Measurements from ENCODE around the gene AXDND1. TPM values are rescaled to one million over a fixed set of nuclear protein-coding genes. Genes with fewer than 3 reads are reported as not detected.

Gene AXDND1
- total and polyA plus RNA-seq, 9 donors, result 0.07 to 4.1 (median 0.17) TPM; not detected in 3

DNA sequence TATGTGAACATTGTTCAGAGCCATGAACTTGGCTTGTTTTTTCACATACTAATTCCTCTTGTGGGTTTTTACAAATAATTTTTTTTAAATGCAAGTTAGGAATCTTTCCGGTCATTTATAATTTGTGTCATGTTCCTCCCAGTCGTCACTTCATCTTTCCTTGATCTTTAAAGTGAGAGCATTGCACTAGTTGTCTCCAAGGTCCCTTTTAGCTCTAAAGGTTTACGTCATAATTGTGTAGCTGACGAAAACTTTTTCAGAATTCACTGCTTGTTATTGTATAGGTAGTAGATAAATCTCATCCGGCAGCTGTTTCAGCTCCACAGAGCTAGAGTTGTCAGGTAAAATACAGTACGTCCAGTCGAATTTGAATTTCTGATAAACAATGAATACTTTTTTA is 38.6 kb upstream of the AXDND1 start:
- intact Hi-C loops (cut with DNase I), result no loop called here
- Histone ChIP-seq H3K9me3 (no peaks in the 10 kb centered on the region), H3K36me3 (no peaks in the 10 kb centered on the region), H3K4me1 (ENCODE audit: insufficient read depth) (peaks cover 4% of the 10 kb centered on the region), H3K4me3 (no peak overlapping the region), H3K27me3 (no peaks in the 10 kb centered on the region), H3K27ac (no peak overlapping the region)
- TF ChIP-seq EP300 (IDR thresholded peaks at IDR 0.05), result no peak
- no peak for TF ChIP-seq POLR2A (IDR thresholded peaks at IDR 0.05)
- TF ChIP-seq, protein P1, sequence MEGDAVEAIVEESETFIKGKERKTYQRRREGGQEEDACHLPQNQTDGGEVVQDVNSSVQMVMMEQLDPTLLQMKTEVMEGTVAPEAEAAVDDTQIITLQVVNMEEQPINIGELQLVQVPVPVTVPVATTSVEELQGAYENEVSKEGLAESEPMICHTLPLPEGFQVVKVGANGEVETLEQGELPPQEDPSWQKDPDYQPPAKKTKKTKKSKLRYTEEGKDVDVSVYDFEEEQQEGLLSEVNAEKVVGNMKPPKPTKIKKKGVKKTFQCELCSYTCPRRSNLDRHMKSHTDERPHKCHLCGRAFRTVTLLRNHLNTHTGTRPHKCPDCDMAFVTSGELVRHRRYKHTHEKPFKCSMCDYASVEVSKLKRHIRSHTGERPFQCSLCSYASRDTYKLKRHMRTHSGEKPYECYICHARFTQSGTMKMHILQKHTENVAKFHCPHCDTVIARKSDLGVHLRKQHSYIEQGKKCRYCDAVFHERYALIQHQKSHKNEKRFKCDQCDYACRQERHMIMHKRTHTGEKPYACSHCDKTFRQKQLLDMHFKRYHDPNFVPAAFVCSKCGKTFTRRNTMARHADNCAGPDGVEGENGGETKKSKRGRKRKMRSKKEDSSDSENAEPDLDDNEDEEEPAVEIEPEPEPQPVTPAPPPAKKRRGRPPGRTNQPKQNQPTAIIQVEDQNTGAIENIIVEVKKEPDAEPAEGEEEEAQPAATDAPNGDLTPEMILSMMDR (IDR thresholded peaks at IDR 0.05), result no peak
- 83 to 87% (median 86%) methylated on average over 7 of the region's 7 CpGs for WGBS, 3 donors
- DNase-seq, result no peak

DNA sequence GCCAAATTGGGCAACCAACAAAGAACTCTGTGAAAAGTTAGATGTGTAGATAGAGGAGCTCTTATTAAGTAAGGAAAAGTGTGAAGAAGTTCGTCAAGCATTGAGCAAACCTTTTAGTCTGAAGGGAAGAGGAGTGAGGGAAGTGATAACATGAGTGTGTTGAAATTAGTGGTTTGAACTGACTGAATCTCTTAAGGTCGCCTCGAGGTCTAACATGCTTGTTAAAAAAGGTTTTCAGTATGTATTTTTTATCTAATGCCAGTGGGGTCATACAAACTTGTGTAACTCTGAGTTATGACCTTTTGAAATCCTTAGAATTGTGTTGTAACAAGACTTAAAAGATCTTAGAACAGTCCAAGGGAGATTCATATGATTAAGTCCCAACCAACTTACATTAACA is 38.1 kb upstream of the AXDND1 start:
- no peak overlapping the region for H3K4me3 ChIP-seq
- TF ChIP-seq POLR2A (IDR thresholded peaks at IDR 0.05) (no peak), EP300 (IDR thresholded peaks at IDR 0.05) (no peak)
- TF ChIP-seq, protein P1 (IDR thresholded peaks at IDR 0.05), result no peak
- WGBS, 3 donors, result 53 to 68% (median 66%) methylated on average over 3 of the region's 3 CpGs
- H3K9me3 ChIP-seq, result no peaks in the 10 kb centered on the region
- no peaks in the 10 kb centered on the region for H3K27me3 ChIP-seq
- H3K36me3 ChIP-seq, result no peaks in the 10 kb centered on the region
- DNase-seq, result no peak
- H3K27ac ChIP-seq, result no peak overlapping the region
- no peaks in the 10 kb centered on the region for H3K4me1 ChIP-seq (ENCODE audit: insufficient read depth)
- intact Hi-C loops (cut with DNase I), result no loop called here

DNA sequence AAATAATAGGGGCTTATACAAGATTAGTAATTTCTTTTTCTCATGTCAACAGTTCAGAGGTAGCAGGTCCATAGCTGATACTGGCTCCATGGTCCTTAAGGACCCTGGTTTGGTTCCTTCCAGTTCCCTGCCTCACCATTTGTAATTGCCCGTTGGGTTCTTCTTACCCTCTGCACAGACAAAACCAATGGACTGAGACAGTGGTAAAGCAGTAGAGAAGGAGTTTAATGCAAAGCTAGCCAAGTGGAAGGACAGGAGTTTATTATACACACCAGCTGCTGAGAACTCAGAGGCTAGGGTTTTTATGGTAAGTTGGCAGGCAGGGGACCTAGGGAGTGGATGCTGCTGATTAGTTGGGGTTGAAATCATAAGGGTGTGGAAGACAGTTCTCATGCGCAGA is 35.9 kb upstream of the AXDND1 start:
- TF ChIP-seq, protein P1 (IDR thresholded peaks at IDR 0.05), result no peak
- TF ChIP-seq POLR2A (IDR thresholded peaks at IDR 0.05) (no peak), EP300 (IDR thresholded peaks at IDR 0.05) (no peak)
- Histone ChIP-seq H3K27ac (no peak overlapping the region), H3K36me3 (no peaks in the 10 kb centered on the region), H3K9me3 (no peaks in the 10 kb centered on the region), H3K4me3 (no peak overlapping the region), H3K4me1 (ENCODE audit: insufficient read depth) (no peaks in the 10 kb centered on the region), H3K27me3 (no peaks in the 10 kb centered on the region)
- 75 to 98% (median 98%) methylated on average over 2 of the region's 2 CpGs for WGBS, 3 donors
- intact Hi-C loops (cut with DNase I), result no loop called here
- DNase-seq, result no peak

DNA sequence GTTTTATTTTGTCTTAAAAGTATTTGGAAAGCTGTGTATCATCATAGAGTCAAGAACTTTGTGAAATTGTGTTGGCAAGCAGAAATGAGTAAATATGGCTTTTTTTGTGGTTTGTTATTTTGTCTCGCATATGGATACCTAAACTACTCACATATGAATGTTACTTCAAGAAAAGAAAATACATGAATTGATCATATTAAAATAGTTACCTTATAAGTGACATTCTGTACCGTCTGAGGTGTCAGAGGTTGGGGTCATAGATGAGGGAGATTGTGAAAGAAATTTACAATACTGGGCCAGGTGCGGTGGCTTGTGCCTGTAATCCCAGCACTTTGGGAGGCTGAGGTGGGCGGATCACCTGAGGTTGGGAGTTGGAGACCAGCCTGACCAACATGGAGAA is 31.3 kb upstream of the AXDND1 start:
- intact Hi-C loops (cut with DNase I), result no loop called here
- TF ChIP-seq POLR2A (IDR thresholded peaks at IDR 0.05), result no peak
- TF ChIP-seq, protein P1 (IDR thresholded peaks at IDR 0.05), result no peak
- TF ChIP-seq EP300 (IDR thresholded peaks at IDR 0.05), result no peak
- WGBS, 3 donors, result 55 to 67% (median 63%) methylated on average over 4 of the region's 4 CpGs
- no peak overlapping the region for H3K27ac ChIP-seq
- H3K27me3 ChIP-seq, result no peaks in the 10 kb centered on the region
- DNase-seq, result no peak
- H3K9me3 ChIP-seq, result no peaks in the 10 kb centered on the region
- no peak overlapping the region for H3K4me3 ChIP-seq
- H3K36me3 ChIP-seq, result no peaks in the 10 kb centered on the region
- H3K4me1 ChIP-seq (ENCODE audit: insufficient read depth), result no peaks in the 10 kb centered on the region

DNA sequence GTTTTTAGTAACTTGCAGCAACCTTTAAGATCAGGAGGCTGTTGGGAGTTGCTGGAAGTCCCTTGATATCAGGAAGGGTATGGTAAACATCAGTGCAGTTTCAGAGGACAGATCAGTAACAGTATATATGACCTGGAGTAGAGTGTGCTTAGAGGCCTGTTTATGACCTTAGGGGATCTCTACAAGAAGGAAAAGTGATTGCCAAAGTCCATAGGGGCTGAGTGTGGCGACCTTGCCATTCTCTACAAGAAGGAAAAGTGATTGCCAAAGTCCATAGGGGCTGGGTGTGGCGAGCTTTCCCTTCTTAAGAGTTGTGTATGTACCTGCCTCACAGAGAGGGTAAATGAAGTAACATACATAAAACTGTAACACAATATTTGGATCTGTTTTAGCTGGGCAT is 28.5 kb upstream of the AXDND1 start:
- intact Hi-C loops (cut with DNase I), result no loop called here
- Histone ChIP-seq H3K4me3 (no peak overlapping the region), H3K9me3 (no peaks in the 10 kb centered on the region), H3K4me1 (ENCODE audit: insufficient read depth) (no peaks in the 10 kb centered on the region), H3K27ac (no peak overlapping the region), H3K36me3 (no peaks in the 10 kb centered on the region), H3K27me3 (no peaks in the 10 kb centered on the region)
- 95 to 100% (median 95%) methylated on average over 2 of the region's 2 CpGs for WGBS, 3 donors
- DNase-seq, result no peak
- TF ChIP-seq, protein P1 (IDR thresholded peaks at IDR 0.05), result no peak
- TF ChIP-seq POLR2A (IDR thresholded peaks at IDR 0.05) (no peak), EP300 (IDR thresholded peaks at IDR 0.05) (no peak)

Measured in ovary (tissue), 9 donors.